GM18870 (cell line): ENCODE measurements around the gene G0S2.

ENCODE experiments used
- ATAC-seq: cut with Tn5 transposase; IDR thresholded peaks from one replicate; pipeline ENCODE4 v1.9.1; 2021; ENCODE audit warnings: moderate library complexity; ENCODE audit not compliant: unreplicated experiment

G0S2 gene

GRCh38 chr1:209714338-209714737 lies 39.1 kb downstream of the G0S2 start:
- ATAC-seq = no peak

GRCh38 chr1:209715314-209715713 lies 40.1 kb downstream of the G0S2 start:
- no peak for ATAC-seq

- ATAC-seq = no peak
Observed at GRCh38 chr1:209717818-209718217, 42.6 kb downstream of the G0S2 start.

GRCh38 chr1:209720326-209720725 lies 45.1 kb downstream of the G0S2 start:
- no peak for ATAC-seq

GRCh38 chr1:209720826-209721225 lies 45.6 kb downstream of the G0S2 start:
- no peak for ATAC-seq

- ATAC-seq = no peak
Observed at GRCh38 chr1:209721323-209721722, 46.1 kb downstream of the G0S2 start.

GRCh38 chr1:209723265-209723664 lies 48.1 kb downstream of the G0S2 start:
- no peak for ATAC-seq

- peak; percentile 62 for ATAC-seq
Observed at GRCh38 chr1:209723756-209724693, 48.8 kb downstream of the G0S2 start.
